ENCODE measurements around the gene MIER1. TPM values are rescaled to one million over a fixed set of nuclear protein-coding genes. Genes with fewer than 3 reads are reported as not detected.
"Not testable (repeated sequence)": the region's sequence is repeated elsewhere in the genome, so short reads cannot be mapped to it uniquely, and the experiment has no call there.

Gene MIER1
- total RNA-seq, 6 donors from 2014 or later, result 16.9 to 56.4 (median 28.5) TPM

GRCh38 chr1:66954208-66954607 is 29.4 kb downstream of the MIER1 start:
- TF ChIP-seq POLR2A (IDR thresholded peaks at IDR 0.05) (no peak), POLR2AphosphoS5 (IDR thresholded peaks at IDR 0.05) (no peak), EP300 (IDR thresholded peaks at IDR 0.05) (no peak)
- TF ChIP-seq, protein P1, sequence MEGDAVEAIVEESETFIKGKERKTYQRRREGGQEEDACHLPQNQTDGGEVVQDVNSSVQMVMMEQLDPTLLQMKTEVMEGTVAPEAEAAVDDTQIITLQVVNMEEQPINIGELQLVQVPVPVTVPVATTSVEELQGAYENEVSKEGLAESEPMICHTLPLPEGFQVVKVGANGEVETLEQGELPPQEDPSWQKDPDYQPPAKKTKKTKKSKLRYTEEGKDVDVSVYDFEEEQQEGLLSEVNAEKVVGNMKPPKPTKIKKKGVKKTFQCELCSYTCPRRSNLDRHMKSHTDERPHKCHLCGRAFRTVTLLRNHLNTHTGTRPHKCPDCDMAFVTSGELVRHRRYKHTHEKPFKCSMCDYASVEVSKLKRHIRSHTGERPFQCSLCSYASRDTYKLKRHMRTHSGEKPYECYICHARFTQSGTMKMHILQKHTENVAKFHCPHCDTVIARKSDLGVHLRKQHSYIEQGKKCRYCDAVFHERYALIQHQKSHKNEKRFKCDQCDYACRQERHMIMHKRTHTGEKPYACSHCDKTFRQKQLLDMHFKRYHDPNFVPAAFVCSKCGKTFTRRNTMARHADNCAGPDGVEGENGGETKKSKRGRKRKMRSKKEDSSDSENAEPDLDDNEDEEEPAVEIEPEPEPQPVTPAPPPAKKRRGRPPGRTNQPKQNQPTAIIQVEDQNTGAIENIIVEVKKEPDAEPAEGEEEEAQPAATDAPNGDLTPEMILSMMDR (IDR thresholded peaks at IDR 0.05), result no peak
- peaks cover 5 to 78% (median 26%) of the 10 kb centered on the region in 4 donors for H3K36me3 ChIP-seq

DNA sequence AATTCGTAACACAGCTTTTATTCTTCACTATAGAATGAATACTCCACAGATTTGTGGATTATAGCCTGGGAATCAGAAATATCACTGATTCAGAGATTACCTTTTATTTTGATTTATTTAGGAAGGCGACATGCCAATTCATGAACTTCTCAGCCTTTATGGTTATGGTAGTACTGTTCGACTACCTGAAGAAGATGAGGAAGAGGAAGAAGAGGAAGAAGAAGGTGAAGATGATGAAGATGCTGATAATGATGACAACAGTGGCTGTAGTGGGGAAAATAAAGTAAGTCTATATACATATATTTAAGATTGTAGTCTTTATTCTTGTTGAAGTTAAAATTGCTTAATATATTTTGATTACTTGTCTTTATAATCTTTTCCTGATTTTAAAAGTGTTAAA is 33.1 kb downstream of the MIER1 start:
- no peak for ATAC-seq (ENCODE audit: low FRiP score in 2 of 2)
- H3K4me1 ChIP-seq, result peaks cover 0 to 3% (median 0%) of the 10 kb centered on the region in 4 donors
- no peak overlapping the region for H3K4me3 ChIP-seq
- no peak overlapping the region for H3K27ac ChIP-seq
- H3K27me3 ChIP-seq, result no peaks in the 10 kb centered on the region
- H3K9me3 ChIP-seq, result no peaks in the 10 kb centered on the region
- DNase-seq, result no peak
- 94 to 95% methylated on average over 3 of the region's 3 CpGs for WGBS, 2 donors
- peaks cover 19 to 81% (median 22%) of the 10 kb centered on the region in 4 donors for H3K36me3 ChIP-seq
- TF ChIP-seq EP300 (IDR thresholded peaks at IDR 0.05), result no peak
- no peak for TF ChIP-seq POLR2A (IDR thresholded peaks at IDR 0.05)
- TF ChIP-seq, protein P1 (IDR thresholded peaks at IDR 0.05), result no peak
- no peak for TF ChIP-seq POLR2AphosphoS5 (IDR thresholded peaks at IDR 0.05)

More at GRCh38 chr1:66954208-66954607, 29.4 kb downstream of the MIER1 start:
- Histone ChIP-seq H3K4me3 (no peak overlapping the region), H3K4me1 (peaks cover 0 to 3% (median 0%) of the 10 kb centered on the region in 4 donors), H3K27me3 (no peaks in the 10 kb centered on the region), H3K27ac (no peak overlapping the region), H3K9me3 (no peaks in the 10 kb centered on the region)
- 86 to 90% methylated on average over 4 of the region's 4 CpGs for WGBS, 2 donors
- DNase-seq, result no peak
- ATAC-seq (ENCODE audit: low FRiP score in 2 of 2), result no peak

- ATAC-seq (ENCODE audit: low FRiP score in 2 of 2), result not testable (repeated sequence)
- peaks cover 4 to 85% (median 25%) of the 10 kb centered on the region in 4 donors for H3K36me3 ChIP-seq
Measured at GRCh38 chr1:66966188-66966873, 41.5 kb downstream of the MIER1 start.

DNA sequence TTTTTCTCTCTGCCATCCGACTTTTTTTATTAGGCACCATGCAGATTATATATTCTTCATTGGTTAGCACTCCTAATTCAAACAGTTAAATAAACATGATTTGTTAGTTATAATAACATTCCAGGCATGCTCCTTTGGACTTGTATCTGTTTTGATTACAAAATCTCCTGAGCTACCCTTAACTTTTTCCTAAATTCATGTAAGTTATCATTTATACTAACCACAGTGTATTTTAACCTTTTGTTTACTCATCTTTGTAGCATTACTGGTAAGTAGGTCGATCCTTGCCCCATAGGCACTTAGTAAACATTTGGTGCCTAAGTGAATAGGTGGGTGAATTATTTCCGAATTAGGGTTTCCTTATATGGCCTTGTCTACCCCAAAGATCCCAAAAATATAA is 43.8 kb downstream of the MIER1 start:
- ATAC-seq (ENCODE audit: low FRiP score in 2 of 2), result no peak
- no peaks in the 10 kb centered on the region for H3K4me1 ChIP-seq
- WGBS, 2 donors, result 74 to 86% methylated on average over 3 of the region's 3 CpGs
- no peak overlapping the region for H3K27ac ChIP-seq
- no peak overlapping the region for H3K4me3 ChIP-seq
- DNase-seq, result no peak
- peaks cover 4 to 86% (median 28%) of the 10 kb centered on the region in 4 donors for H3K36me3 ChIP-seq
- no peaks in the 10 kb centered on the region for H3K27me3 ChIP-seq
- H3K9me3 ChIP-seq, result no peaks in the 10 kb centered on the region
- TF ChIP-seq EP300 (IDR thresholded peaks at IDR 0.05) (no peak), POLR2A (IDR thresholded peaks at IDR 0.05) (no peak), POLR2AphosphoS5 (IDR thresholded peaks at IDR 0.05) (no peak)
- TF ChIP-seq, protein P1 (IDR thresholded peaks at IDR 0.05), result no peak

More at GRCh38 chr1:66966188-66966873, 41.5 kb downstream of the MIER1 start:
- not testable (repeated sequence) for H3K27ac ChIP-seq, H3K4me1 ChIP-seq, H3K9me3 ChIP-seq, H3K27me3 ChIP-seq, H3K4me3 ChIP-seq, DNase-seq
- 92 to 96% methylated on average over 5 to 7 of the region's 7 CpGs for WGBS, 2 donors

GRCh38 chr1:66978201-66978600 is 53.4 kb downstream of the MIER1 start:
- DNase-seq (no peak), ATAC-seq (ENCODE audit: low FRiP score in 2 of 2) (no peak)
- peaks cover 2 to 78% (median 39%) of the 10 kb centered on the region in 4 donors for H3K36me3 ChIP-seq

DNA sequence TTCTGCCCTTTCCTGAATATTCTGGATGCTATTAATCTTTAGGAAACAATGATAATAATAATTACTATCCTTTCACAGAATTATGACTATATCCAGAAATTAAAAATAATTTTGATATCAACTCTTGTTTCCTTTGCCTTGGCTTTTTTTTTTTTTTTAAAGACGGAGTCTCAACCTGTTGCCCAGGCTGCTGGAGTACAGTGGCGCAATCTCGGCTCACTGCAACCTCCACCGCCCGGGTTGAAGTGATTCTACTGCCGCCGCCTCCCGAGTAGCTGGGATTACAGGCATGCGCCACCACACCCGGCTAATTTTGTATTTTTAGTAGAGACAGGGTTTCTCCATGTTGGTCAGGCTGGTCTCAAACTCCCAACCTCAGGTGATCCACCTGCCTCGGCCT is 54.8 kb downstream of the MIER1 start:
- H3K4me3 ChIP-seq; H3K27me3 ChIP-seq; ATAC-seq (ENCODE audit: low FRiP score in 2 of 2); H3K9me3 ChIP-seq: not testable (repeated sequence)
- peak in 1 of 2 donors; percentile 16 for DNase-seq
- peaks cover 11 to 18% (median 15%) of the 10 kb centered on the region in 4 donors for H3K4me1 ChIP-seq
- WGBS, 2 donors, result 95% methylated on average over 11 of the region's 11 CpGs
- peaks cover 7 to 88% (median 45%) of the 10 kb centered on the region in 4 donors for H3K36me3 ChIP-seq
- H3K27ac ChIP-seq, result peak overlapping the region in 1 of 4 donors; percentile 34

More at GRCh38 chr1:66978201-66978600, 53.4 kb downstream of the MIER1 start:
- Histone ChIP-seq H3K27ac (no peak overlapping the region), H3K4me1 (peaks cover 6 to 18% (median 11%) of the 10 kb centered on the region in 4 donors), H3K4me3 (no peak overlapping the region), H3K9me3 (no peaks in the 10 kb centered on the region), H3K27me3 (no peaks in the 10 kb centered on the region)
- TF ChIP-seq EP300 (IDR thresholded peaks at IDR 0.05) (no peak), POLR2AphosphoS5 (IDR thresholded peaks at IDR 0.05) (no peak), POLR2A (IDR thresholded peaks at IDR 0.05) (no peak)
- TF ChIP-seq, protein P1 (IDR thresholded peaks at IDR 0.05), result no peak

All from upper lobe of left lung (tissue), 6 donors.